Neural cell (in vitro differentiated cells): ENCODE measurements around the gene GXYLT2. TPM values are rescaled to one million over a fixed set of nuclear protein-coding genes. Genes with fewer than 3 reads are reported as not detected.

Experiments used
- H2AFZ ChIP-seq: fragments of 200-600, 300-800 bp; sonication (generic), shearing (Covaris generic); 2 replicates; pipeline ENCODE4 v1.6.0; 2014; ENCODE audit warnings: low read depth, mild to moderate bottlenecking, antibody characterized with exemption, low read length, moderate library complexity
- H3F3A ChIP-seq: fragments of 200-600 bp; shearing (Covaris generic); 2 replicates; pipeline ENCODE4 v1.6.1; 2016; ENCODE audit warnings: mild to moderate bottlenecking, moderate library complexity, mixed read lengths, antibody characterized with exemption, low read length; ENCODE audit not compliant: insufficient read depth, poor library complexity, severe bottlenecking
- H3K27ac ChIP-seq: fragments of 200-600, 300-800 bp; sonication (generic), shearing (Covaris generic); 2 replicates; pipeline ENCODE4 v1.5.1; 2014; ENCODE audit warnings: mild to moderate bottlenecking, low read length, moderate library complexity
- H3K27me3 ChIP-seq: fragments of 300-800, 200-600 bp; sonication (generic), shearing (Covaris generic); 2 replicates; pipeline ENCODE4 v1.6.0; 2014; ENCODE audit warnings: mild to moderate bottlenecking, low read depth, low read length, moderate library complexity; ENCODE audit not compliant: insufficient read depth
- H3K36me3 ChIP-seq: fragments of 300-800, 200-600 bp; sonication (generic), shearing (Covaris generic); 2 replicates; pipeline ENCODE4 v1.5.1; 2014; ENCODE audit warnings: mild to moderate bottlenecking, antibody characterized with exemption, low read length, moderate library complexity; ENCODE audit not compliant: insufficient read depth
- H3K4me2 ChIP-seq: fragments of 300-800, 200-600 bp; sonication (generic), shearing (Covaris generic); 2 replicates; pipeline ENCODE4 v1.6.0; 2014; ENCODE audit warnings: mild to moderate bottlenecking, low read length
- H3K4me3 ChIP-seq: fragments of 300-800, 200-600 bp; sonication (generic), shearing (Covaris generic); 2 replicates; pipeline ENCODE4 v1.5.1; 2014; ENCODE audit warnings: mild to moderate bottlenecking, low read length, moderate library complexity
- H3K79me2 ChIP-seq: fragments of 200-600 bp; shearing (Covaris generic); replicated peaks from 2 replicates; pipeline ENCODE4 v1.6.0; 2014; ENCODE audit warnings: mild to moderate bottlenecking, low read length, moderate library complexity; ENCODE audit not compliant: insufficient read depth
- H3K9ac ChIP-seq: fragments of 300-800, 200-600 bp; sonication (generic), shearing (Covaris generic); 2 replicates; pipeline ENCODE4 v1.6.1; 2016; ENCODE audit warnings: mild to moderate bottlenecking, low read length, mixed read lengths
- H3K9me2 ChIP-seq: fragments of 200-600 bp; shearing (Covaris generic); 2 replicates; pipeline ENCODE4 v1.6.1; 2016; ENCODE audit warnings: mild to moderate bottlenecking, low read length, mixed read lengths; ENCODE audit not compliant: insufficient read depth
- H3K9me3 ChIP-seq: fragments of 200-600, 300-800 bp; sonication (generic), shearing (Covaris generic); 2 replicates; pipeline ENCODE4 v1.6.1; 2016; ENCODE audit warnings: mild to moderate bottlenecking, mixed run types, low read length, moderate library complexity, mixed read lengths
- H4K20me1 ChIP-seq: fragments of 200-600 bp; shearing (Covaris generic); 2 replicates; pipeline ENCODE4 v1.6.1; 2016; ENCODE audit warnings: mild to moderate bottlenecking, mixed run types; ENCODE audit not compliant: insufficient read depth
- CTCF ChIP-seq: fragments of 450-650 bp; IDR thresholded peaks from 2 replicates; pipeline ENCODE4 v1.5.1; 2014; ENCODE audit warnings: antibody characterized with exemption, mild to moderate bottlenecking, moderate library complexity; ENCODE audit not compliant: poor library complexity, severe bottlenecking
- EP300 ChIP-seq: fragments of 450-650 bp; conservative IDR thresholded peaks from 2 replicates; pipeline ENCODE4 v1.6.1; 2014; ENCODE audit warnings: antibody characterized with exemption, mild to moderate bottlenecking, moderate library complexity; ENCODE audit not compliant: poor library complexity, severe bottlenecking
- EZH2 ChIP-seq: fragments of 200-600, 300-800 bp; shearing (Covaris generic), sonication (generic); IDR thresholded peaks from 2 replicates; pipeline ENCODE4 v1.6.1; 2014; ENCODE audit warnings: antibody characterized with exemption, low read length, borderline replicate concordance, mild to moderate bottlenecking; ENCODE audit not compliant: insufficient read depth, poor library complexity, severe bottlenecking
- MXI1 ChIP-seq: fragments of 450-650 bp; conservative IDR thresholded peaks from 2 replicates; pipeline ENCODE4 v1.6.1; 2014; ENCODE audit warnings: antibody characterized with exemption, mild to moderate bottlenecking; ENCODE audit not compliant: poor library complexity, severe bottlenecking
- POLR2AphosphoS5 ChIP-seq: IDR thresholded peaks from 2 replicates; pipeline ENCODE4 v1.6.1; 2012
- RAD21 ChIP-seq: fragments of 450-650 bp; conservative IDR thresholded peaks from 2 replicates; pipeline ENCODE4 v1.6.1; 2014; ENCODE audit warnings: antibody characterized with exemption, mild to moderate bottlenecking, moderate library complexity
- SMC3 ChIP-seq: fragments of 450-650 bp; conservative IDR thresholded peaks from 2 replicates; pipeline ENCODE4 v1.6.1; 2014; ENCODE audit warnings: antibody characterized with exemption, mild to moderate bottlenecking, moderate library complexity; ENCODE audit not compliant: poor library complexity
- TAF1 ChIP-seq: IDR thresholded peaks from 2 replicates; pipeline ENCODE4 v1.6.1; 2012; ENCODE audit warnings: low read depth
- polyA plus RNA-seq: library from polyadenylated mRNA; depleted of rRNA; stranded (reverse); fragments of >200 nt; gene quantifications from 2 replicates; pipeline ENCODE4 v1.2.3, GENCODE V29; 2014
- TF ChIP-seq, protein P1 (sequence below): IDR thresholded peaks from 2 replicates; pipeline ENCODE4 v1.6.1; 2012; ENCODE audit warnings: borderline replicate concordance

Gene GXYLT2
- polyA plus RNA-seq, 1 donor from 2014 or later: 0.48 TPM

- Histone ChIP-seq H4K20me1 (no peaks in the 10 kb centered on the region), H3K4me2 (no peak overlapping the region), H3K27me3 (no peaks in the 10 kb centered on the region), H3F3A (no peaks in the 10 kb centered on the region), H3K9me3 (no peaks in the 10 kb centered on the region), H3K9me2 (no peaks in the 10 kb centered on the region), H3K36me3 (no peaks in the 10 kb centered on the region), H3K9ac (no peak overlapping the region), H2AFZ (no peak overlapping the region), H3K79me2 (no peaks in the 10 kb centered on the region), H3K27ac (no peak overlapping the region), H3K4me3 (no peak overlapping the region)
- TF ChIP-seq EP300 (no peak), POLR2AphosphoS5 (no peak), SMC3 (no peak), CTCF (no peak), EZH2 (no peak), MXI1 (no peak), RAD21 (no peak), TAF1 (no peak)
- TF ChIP-seq, protein P1, sequence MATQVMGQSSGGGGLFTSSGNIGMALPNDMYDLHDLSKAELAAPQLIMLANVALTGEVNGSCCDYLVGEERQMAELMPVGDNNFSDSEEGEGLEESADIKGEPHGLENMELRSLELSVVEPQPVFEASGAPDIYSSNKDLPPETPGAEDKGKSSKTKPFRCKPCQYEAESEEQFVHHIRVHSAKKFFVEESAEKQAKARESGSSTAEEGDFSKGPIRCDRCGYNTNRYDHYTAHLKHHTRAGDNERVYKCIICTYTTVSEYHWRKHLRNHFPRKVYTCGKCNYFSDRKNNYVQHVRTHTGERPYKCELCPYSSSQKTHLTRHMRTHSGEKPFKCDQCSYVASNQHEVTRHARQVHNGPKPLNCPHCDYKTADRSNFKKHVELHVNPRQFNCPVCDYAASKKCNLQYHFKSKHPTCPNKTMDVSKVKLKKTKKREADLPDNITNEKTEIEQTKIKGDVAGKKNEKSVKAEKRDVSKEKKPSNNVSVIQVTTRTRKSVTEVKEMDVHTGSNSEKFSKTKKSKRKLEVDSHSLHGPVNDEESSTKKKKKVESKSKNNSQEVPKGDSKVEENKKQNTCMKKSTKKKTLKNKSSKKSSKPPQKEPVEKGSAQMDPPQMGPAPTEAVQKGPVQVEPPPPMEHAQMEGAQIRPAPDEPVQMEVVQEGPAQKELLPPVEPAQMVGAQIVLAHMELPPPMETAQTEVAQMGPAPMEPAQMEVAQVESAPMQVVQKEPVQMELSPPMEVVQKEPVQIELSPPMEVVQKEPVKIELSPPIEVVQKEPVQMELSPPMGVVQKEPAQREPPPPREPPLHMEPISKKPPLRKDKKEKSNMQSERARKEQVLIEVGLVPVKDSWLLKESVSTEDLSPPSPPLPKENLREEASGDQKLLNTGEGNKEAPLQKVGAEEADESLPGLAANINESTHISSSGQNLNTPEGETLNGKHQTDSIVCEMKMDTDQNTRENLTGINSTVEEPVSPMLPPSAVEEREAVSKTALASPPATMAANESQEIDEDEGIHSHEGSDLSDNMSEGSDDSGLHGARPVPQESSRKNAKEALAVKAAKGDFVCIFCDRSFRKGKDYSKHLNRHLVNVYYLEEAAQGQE: no peak
These were observed 9.3 kb downstream of the GXYLT2 start for GRCh38 chr3:72896996-72897757.

- no peaks in the 10 kb centered on the region for H3K79me2 ChIP-seq
- H3K4me3 ChIP-seq: no peak overlapping the region
- H4K20me1 ChIP-seq: no peaks in the 10 kb centered on the region
- H3K27ac ChIP-seq: no peak overlapping the region
- no peak overlapping the region for H3K4me2 ChIP-seq
- H2AFZ ChIP-seq: no peak overlapping the region
- H3K27me3 ChIP-seq: no peaks in the 10 kb centered on the region
- no peak overlapping the region for H3K9ac ChIP-seq
- H3K9me3 ChIP-seq: no peaks in the 10 kb centered on the region
- H3K36me3 ChIP-seq: no peaks in the 10 kb centered on the region
- TF ChIP-seq POLR2AphosphoS5 (no peak), TAF1 (no peak), RAD21 (no peak), CTCF (no peak), SMC3 (no peak), MXI1 (no peak), EP300 (no peak), EZH2 (no peak)
- TF ChIP-seq, protein P1: no peak
- H3F3A ChIP-seq: no peaks in the 10 kb centered on the region
- no peaks in the 10 kb centered on the region for H3K9me2 ChIP-seq
These were observed 9.8 kb downstream of the GXYLT2 start for GRCh38 chr3:72897758-72898007.
